ENCODE results near the gene ENGASE. TPM values are rescaled to one million over a fixed set of nuclear protein-coding genes. Genes with fewer than 3 reads are reported as not detected.

The ENGASE gene
- total RNA-seq, 2 experiments from 2014 or later: 41.3 to 41.8 TPM

DNA sequence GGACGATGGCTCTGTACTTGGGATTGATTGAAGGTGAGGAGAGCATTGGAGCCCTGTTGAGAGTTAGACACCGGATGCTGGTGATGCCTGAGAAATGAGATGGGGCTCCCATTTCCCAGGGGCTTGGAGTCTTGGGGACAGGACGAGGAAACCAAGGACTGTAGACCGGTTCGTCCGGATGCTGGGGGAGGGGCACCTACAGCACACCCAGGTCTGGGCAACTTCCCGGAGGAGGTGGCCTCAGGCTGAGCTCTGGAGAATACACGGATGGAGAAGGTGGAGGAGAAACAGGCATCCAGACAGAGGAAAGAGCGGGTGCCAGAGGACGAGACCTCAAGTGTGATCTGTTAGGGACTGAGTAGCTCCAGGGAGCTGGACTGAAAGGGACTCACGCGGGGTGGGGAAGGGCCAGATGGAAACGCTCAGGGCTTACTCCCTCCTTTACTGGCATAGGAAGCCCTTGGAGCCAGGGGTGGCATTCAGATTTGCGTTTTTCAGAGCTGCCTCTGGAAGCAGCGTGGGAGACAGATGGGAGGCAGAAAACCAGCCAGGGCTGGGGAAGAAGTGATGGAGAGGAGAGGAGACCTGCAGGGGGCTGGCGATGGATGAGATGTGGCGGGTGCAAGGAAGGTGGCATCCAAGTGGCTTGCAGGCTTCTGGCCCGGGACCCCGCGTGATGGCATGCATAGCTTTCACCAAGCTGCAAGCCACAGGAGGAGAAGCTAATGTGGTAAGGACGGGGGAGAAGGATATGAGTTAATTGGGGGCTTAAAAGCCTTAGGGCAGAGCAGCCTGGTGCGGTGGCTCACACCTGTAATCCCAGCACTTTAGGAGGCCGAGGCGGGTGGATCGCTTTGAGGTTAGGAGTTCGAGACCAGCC lies 42.4 kb upstream of the ENGASE start:
- DNase-seq (no peak), ATAC-seq (no peak)
- ChIA-PET POLR2A (no interaction called here), CTCF (interaction anchor here (1.3 to 5.8 kb wide), 3 partner anchors 9 to 13 kb away, joined by 3 to 35 read pairs (median 16); no protein-coding TSS in a partner anchor)
- Mint-ChIP-seq H3K4me1 (ENCODE audit: low read depth) (no peaks in the 10 kb centered on the region), H3K36me3 (ENCODE audit: low read depth) (no peaks in the 10 kb centered on the region), H3K4me3 (no peak overlapping the region), H3K27ac (no peak overlapping the region), H3K9me3 (no peaks in the 10 kb centered on the region), H3K27me3 (peaks cover 9% of the 10 kb centered on the region)
- TF ChIP-seq CTCF (IDR thresholded peaks at IDR 0.05): no peak
- intact Hi-C loops (cut with micrococcal nuclease): no loop called here

DNA sequence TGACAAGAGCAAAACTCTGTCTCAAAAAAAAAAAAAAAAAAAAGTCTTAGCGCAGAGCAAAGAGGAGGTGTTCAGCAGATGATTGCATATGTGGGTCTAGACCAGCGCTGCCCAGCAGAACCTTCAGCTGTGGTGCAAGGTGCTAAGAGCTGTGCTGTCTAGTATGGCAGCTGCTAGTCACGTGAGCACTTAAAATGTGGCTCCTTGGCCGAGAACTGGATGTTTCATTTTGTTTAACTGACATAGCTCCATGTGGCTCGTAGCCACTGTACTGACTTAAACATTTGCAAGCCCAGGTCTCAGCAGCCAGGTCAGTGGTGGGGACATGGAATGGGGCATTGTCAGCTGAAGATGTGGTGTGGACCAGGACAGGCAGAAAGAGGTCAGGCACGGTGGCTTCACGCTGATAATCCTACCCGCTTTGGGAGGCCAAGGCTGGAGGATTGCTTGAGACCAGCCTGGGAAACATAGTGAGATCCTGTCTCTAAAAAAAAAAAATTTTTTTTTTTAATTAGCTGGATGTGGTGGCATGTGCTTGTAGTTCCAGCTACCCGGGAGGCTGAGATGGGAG lies 41.5 kb upstream of the ENGASE start:
- TF ChIP-seq CTCF (IDR thresholded peaks at IDR 0.05): no peak
- no peaks in the 10 kb centered on the region for H3K9me3 Mint-ChIP-seq
- intact Hi-C loops (cut with micrococcal nuclease): no loop called here
- no peak overlapping the region for H3K4me3 Mint-ChIP-seq
- no peaks in the 10 kb centered on the region for H3K4me1 Mint-ChIP-seq (ENCODE audit: low read depth)
- peaks cover 9% of the 10 kb centered on the region for H3K27me3 Mint-ChIP-seq
- CTCF ChIA-PET: interaction anchor here (1.3 to 5.8 kb wide), 4 partner anchors 8 to 13 kb away, joined by 3 to 35 read pairs (median 10); no protein-coding TSS in a partner anchor
- POLR2A ChIA-PET: no interaction called here
- no peaks in the 10 kb centered on the region for H3K36me3 Mint-ChIP-seq (ENCODE audit: low read depth)
- DNase-seq (no peak), ATAC-seq (no peak)
- H3K27ac Mint-ChIP-seq: no peak overlapping the region

DNA sequence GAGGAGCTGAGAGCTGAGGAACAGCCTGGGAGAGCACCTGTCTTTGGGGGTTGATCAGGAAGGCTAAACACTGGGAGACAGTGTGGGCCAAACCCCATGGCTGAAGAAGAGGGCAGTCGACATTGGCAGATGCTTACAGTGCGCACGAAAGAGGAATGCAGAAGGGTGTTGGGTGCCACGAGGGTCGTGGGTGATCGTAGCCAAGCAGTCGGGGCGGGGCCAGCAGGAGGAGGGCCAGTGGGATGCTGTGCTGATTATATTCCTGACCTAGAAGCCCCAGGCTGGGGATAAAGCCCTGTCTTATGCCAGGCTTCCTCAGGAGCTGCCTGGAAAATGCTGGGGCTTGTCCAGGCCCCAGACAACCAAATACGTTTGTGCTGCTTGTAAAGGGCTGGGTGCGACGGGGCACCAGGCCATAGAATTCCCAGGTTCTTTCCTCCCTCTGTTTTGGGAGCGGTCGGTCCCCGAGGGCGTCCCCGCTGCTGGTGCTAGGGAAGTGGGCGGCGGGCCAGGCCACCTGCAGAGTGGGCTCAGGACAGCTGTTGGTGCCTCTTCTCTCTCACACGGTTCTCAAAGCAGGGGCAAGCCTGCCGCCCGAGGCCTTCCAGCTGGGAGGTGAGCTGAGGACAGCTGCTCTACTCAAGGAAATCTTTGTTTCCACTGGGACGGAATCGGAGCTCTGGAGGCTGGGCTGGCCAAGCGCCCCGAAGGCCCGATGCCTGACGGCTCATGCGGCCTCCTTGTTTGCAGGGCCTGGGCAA lies 40.7 kb upstream of the ENGASE start:
- intact Hi-C loops (cut with micrococcal nuclease): no loop called here
- DNase-seq (no peak), ATAC-seq (no peak)
- Mint-ChIP-seq H3K27ac (no peak overlapping the region), H3K36me3 (ENCODE audit: low read depth) (no peaks in the 10 kb centered on the region), H3K4me1 (ENCODE audit: low read depth) (no peaks in the 10 kb centered on the region), H3K27me3 (peaks cover 9% of the 10 kb centered on the region), H3K9me3 (no peaks in the 10 kb centered on the region), H3K4me3 (no peak overlapping the region)
- POLR2A ChIA-PET: no interaction called here
- CTCF ChIA-PET: interaction anchor here (1.5 to 5.8 kb wide), 3 partner anchors 8 to 14 kb away, joined by 3 to 35 read pairs (median 16); no protein-coding TSS in a partner anchor
- TF ChIP-seq CTCF (IDR thresholded peaks at IDR 0.05): no peak

GRCh38 chr17:79034931-79035485 lies 39.6 kb upstream of the ENGASE start:
- H3K36me3 Mint-ChIP-seq (ENCODE audit: low read depth): no peaks in the 10 kb centered on the region
- no peak for TF ChIP-seq CTCF (IDR thresholded peaks at IDR 0.05)
- H3K4me1 Mint-ChIP-seq (ENCODE audit: low read depth): no peaks in the 10 kb centered on the region
- ChIA-PET CTCF (interaction anchor here (1.5 to 5.8 kb wide), 2 partner anchors 10 to 15 kb away, joined by 3 to 35 read pairs; no protein-coding TSS in a partner anchor), POLR2A (no interaction called here)
- intact Hi-C loops (cut with micrococcal nuclease): no loop called here
- ATAC-seq (no peak), DNase-seq (no peak)
- H3K4me3 Mint-ChIP-seq: no peak overlapping the region
- peaks cover 9% of the 10 kb centered on the region for H3K27me3 Mint-ChIP-seq
- H3K27ac Mint-ChIP-seq: no peak overlapping the region
- H3K9me3 Mint-ChIP-seq: no peaks in the 10 kb centered on the region

Measured in activated CD8-positive, alpha-beta T cell treated with anti-CD3 and anti-CD28 coated beads for 36 hours (primary cell).